Neural cell (in vitro differentiated cells): ENCODE data around the gene ALAS1. TPM values are rescaled to one million over a fixed set of nuclear protein-coding genes. Genes with fewer than 3 reads are reported as not detected.

ENCODE experiments used
- H2AFZ ChIP-seq: fragments of 200-600, 300-800 bp; sonication (generic), shearing (Covaris generic); 2 replicates; pipeline ENCODE4 v1.6.0; 2014; ENCODE audit warnings: low read depth, mild to moderate bottlenecking, antibody characterized with exemption, low read length, moderate library complexity
- H3F3A ChIP-seq: fragments of 200-600 bp; shearing (Covaris generic); 2 replicates; pipeline ENCODE4 v1.6.1; 2016; ENCODE audit warnings: mild to moderate bottlenecking, moderate library complexity, mixed read lengths, antibody characterized with exemption, low read length; ENCODE audit not compliant: insufficient read depth, poor library complexity, severe bottlenecking
- H3K27ac ChIP-seq: fragments of 200-600, 300-800 bp; sonication (generic), shearing (Covaris generic); 2 replicates; pipeline ENCODE4 v1.5.1; 2014; ENCODE audit warnings: mild to moderate bottlenecking, low read length, moderate library complexity
- H3K27me3 ChIP-seq: fragments of 300-800, 200-600 bp; sonication (generic), shearing (Covaris generic); 2 replicates; pipeline ENCODE4 v1.6.0; 2014; ENCODE audit warnings: mild to moderate bottlenecking, low read depth, low read length, moderate library complexity; ENCODE audit not compliant: insufficient read depth
- H3K36me3 ChIP-seq: fragments of 300-800, 200-600 bp; sonication (generic), shearing (Covaris generic); 2 replicates; pipeline ENCODE4 v1.5.1; 2014; ENCODE audit warnings: mild to moderate bottlenecking, antibody characterized with exemption, low read length, moderate library complexity; ENCODE audit not compliant: insufficient read depth
- H3K4me2 ChIP-seq: fragments of 300-800, 200-600 bp; sonication (generic), shearing (Covaris generic); 2 replicates; pipeline ENCODE4 v1.6.0; 2014; ENCODE audit warnings: mild to moderate bottlenecking, low read length
- H3K4me3 ChIP-seq: fragments of 300-800, 200-600 bp; sonication (generic), shearing (Covaris generic); 2 replicates; pipeline ENCODE4 v1.5.1; 2014; ENCODE audit warnings: mild to moderate bottlenecking, low read length, moderate library complexity
- H3K79me2 ChIP-seq: fragments of 200-600 bp; shearing (Covaris generic); replicated peaks from 2 replicates; pipeline ENCODE4 v1.6.0; 2014; ENCODE audit warnings: mild to moderate bottlenecking, low read length, moderate library complexity; ENCODE audit not compliant: insufficient read depth
- H3K9ac ChIP-seq: fragments of 300-800, 200-600 bp; sonication (generic), shearing (Covaris generic); 2 replicates; pipeline ENCODE4 v1.6.1; 2016; ENCODE audit warnings: mild to moderate bottlenecking, low read length, mixed read lengths
- H3K9me2 ChIP-seq: fragments of 200-600 bp; shearing (Covaris generic); 2 replicates; pipeline ENCODE4 v1.6.1; 2016; ENCODE audit warnings: mild to moderate bottlenecking, low read length, mixed read lengths; ENCODE audit not compliant: insufficient read depth
- H3K9me3 ChIP-seq: fragments of 200-600, 300-800 bp; sonication (generic), shearing (Covaris generic); 2 replicates; pipeline ENCODE4 v1.6.1; 2016; ENCODE audit warnings: mild to moderate bottlenecking, mixed run types, low read length, moderate library complexity, mixed read lengths
- H4K20me1 ChIP-seq: fragments of 200-600 bp; shearing (Covaris generic); 2 replicates; pipeline ENCODE4 v1.6.1; 2016; ENCODE audit warnings: mild to moderate bottlenecking, mixed run types; ENCODE audit not compliant: insufficient read depth
- CTCF ChIP-seq: fragments of 450-650 bp; IDR thresholded peaks from 2 replicates; pipeline ENCODE4 v1.5.1; 2014; ENCODE audit warnings: antibody characterized with exemption, mild to moderate bottlenecking, moderate library complexity; ENCODE audit not compliant: poor library complexity, severe bottlenecking
- EP300 ChIP-seq: fragments of 450-650 bp; conservative IDR thresholded peaks from 2 replicates; pipeline ENCODE4 v1.6.1; 2014; ENCODE audit warnings: antibody characterized with exemption, mild to moderate bottlenecking, moderate library complexity; ENCODE audit not compliant: poor library complexity, severe bottlenecking
- EZH2 ChIP-seq: fragments of 200-600, 300-800 bp; shearing (Covaris generic), sonication (generic); IDR thresholded peaks from 2 replicates; pipeline ENCODE4 v1.6.1; 2014; ENCODE audit warnings: antibody characterized with exemption, low read length, borderline replicate concordance, mild to moderate bottlenecking; ENCODE audit not compliant: insufficient read depth, poor library complexity, severe bottlenecking
- MXI1 ChIP-seq: fragments of 450-650 bp; conservative IDR thresholded peaks from 2 replicates; pipeline ENCODE4 v1.6.1; 2014; ENCODE audit warnings: antibody characterized with exemption, mild to moderate bottlenecking; ENCODE audit not compliant: poor library complexity, severe bottlenecking
- POLR2AphosphoS5 ChIP-seq: IDR thresholded peaks from 2 replicates; pipeline ENCODE4 v1.6.1; 2012
- RAD21 ChIP-seq: fragments of 450-650 bp; conservative IDR thresholded peaks from 2 replicates; pipeline ENCODE4 v1.6.1; 2014; ENCODE audit warnings: antibody characterized with exemption, mild to moderate bottlenecking, moderate library complexity
- SMC3 ChIP-seq: fragments of 450-650 bp; conservative IDR thresholded peaks from 2 replicates; pipeline ENCODE4 v1.6.1; 2014; ENCODE audit warnings: antibody characterized with exemption, mild to moderate bottlenecking, moderate library complexity; ENCODE audit not compliant: poor library complexity
- TAF1 ChIP-seq: IDR thresholded peaks from 2 replicates; pipeline ENCODE4 v1.6.1; 2012; ENCODE audit warnings: low read depth
- polyA plus RNA-seq: library from polyadenylated mRNA; depleted of rRNA; stranded (reverse); fragments of >200 nt; gene quantifications from 2 replicates; pipeline ENCODE4 v1.2.3, GENCODE V29; 2014
- TF ChIP-seq, protein P1 (sequence below): IDR thresholded peaks from 2 replicates; pipeline ENCODE4 v1.6.1; 2012; ENCODE audit warnings: borderline replicate concordance

The ALAS1 gene
- polyA plus RNA-seq, 1 donor from 2014 or later = 66.0 TPM

GRCh38 chr3:52256159-52256558 is 58.2 kb downstream of the ALAS1 start:
- Histone ChIP-seq H3K9ac (no peak overlapping the region), H3K9me3 (no peaks in the 10 kb centered on the region), H3K27me3 (no peaks in the 10 kb centered on the region), H3F3A (no peaks in the 10 kb centered on the region), H3K79me2 (peaks cover under 1% of the 10 kb centered on the region), H3K9me2 (no peaks in the 10 kb centered on the region), H3K4me3 (no peak overlapping the region), H4K20me1 (peaks cover 4% of the 10 kb centered on the region), H3K4me2 (no peak overlapping the region), H2AFZ (no peak overlapping the region), H3K27ac (no peak overlapping the region), H3K36me3 (no peaks in the 10 kb centered on the region)
- TF ChIP-seq, protein P1, sequence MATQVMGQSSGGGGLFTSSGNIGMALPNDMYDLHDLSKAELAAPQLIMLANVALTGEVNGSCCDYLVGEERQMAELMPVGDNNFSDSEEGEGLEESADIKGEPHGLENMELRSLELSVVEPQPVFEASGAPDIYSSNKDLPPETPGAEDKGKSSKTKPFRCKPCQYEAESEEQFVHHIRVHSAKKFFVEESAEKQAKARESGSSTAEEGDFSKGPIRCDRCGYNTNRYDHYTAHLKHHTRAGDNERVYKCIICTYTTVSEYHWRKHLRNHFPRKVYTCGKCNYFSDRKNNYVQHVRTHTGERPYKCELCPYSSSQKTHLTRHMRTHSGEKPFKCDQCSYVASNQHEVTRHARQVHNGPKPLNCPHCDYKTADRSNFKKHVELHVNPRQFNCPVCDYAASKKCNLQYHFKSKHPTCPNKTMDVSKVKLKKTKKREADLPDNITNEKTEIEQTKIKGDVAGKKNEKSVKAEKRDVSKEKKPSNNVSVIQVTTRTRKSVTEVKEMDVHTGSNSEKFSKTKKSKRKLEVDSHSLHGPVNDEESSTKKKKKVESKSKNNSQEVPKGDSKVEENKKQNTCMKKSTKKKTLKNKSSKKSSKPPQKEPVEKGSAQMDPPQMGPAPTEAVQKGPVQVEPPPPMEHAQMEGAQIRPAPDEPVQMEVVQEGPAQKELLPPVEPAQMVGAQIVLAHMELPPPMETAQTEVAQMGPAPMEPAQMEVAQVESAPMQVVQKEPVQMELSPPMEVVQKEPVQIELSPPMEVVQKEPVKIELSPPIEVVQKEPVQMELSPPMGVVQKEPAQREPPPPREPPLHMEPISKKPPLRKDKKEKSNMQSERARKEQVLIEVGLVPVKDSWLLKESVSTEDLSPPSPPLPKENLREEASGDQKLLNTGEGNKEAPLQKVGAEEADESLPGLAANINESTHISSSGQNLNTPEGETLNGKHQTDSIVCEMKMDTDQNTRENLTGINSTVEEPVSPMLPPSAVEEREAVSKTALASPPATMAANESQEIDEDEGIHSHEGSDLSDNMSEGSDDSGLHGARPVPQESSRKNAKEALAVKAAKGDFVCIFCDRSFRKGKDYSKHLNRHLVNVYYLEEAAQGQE = no peak
- TF ChIP-seq EZH2 (no peak), RAD21 (no peak), MXI1 (no peak), CTCF (no peak), SMC3 (no peak), EP300 (no peak), POLR2AphosphoS5 (no peak)

GRCh38 chr3:52256622-52257021 is 58.7 kb downstream of the ALAS1 start:
- no peak overlapping the region for H3K4me2 ChIP-seq
- H3K27ac ChIP-seq = no peak overlapping the region
- TF ChIP-seq TAF1 (no peak), EZH2 (no peak), SMC3 (no peak), EP300 (no peak), POLR2AphosphoS5 (no peak), CTCF (no peak), RAD21 (no peak)
- TF ChIP-seq, protein P1 = no peak
- H3K4me3 ChIP-seq = no peak overlapping the region
- H3K27me3 ChIP-seq = no peaks in the 10 kb centered on the region
- peaks cover 5% of the 10 kb centered on the region for H3K79me2 ChIP-seq
- peaks cover 4% of the 10 kb centered on the region for H4K20me1 ChIP-seq
- no peak overlapping the region for H3K9ac ChIP-seq
- no peaks in the 10 kb centered on the region for H3K9me2 ChIP-seq
- no peaks in the 10 kb centered on the region for H3F3A ChIP-seq
- no peaks in the 10 kb centered on the region for H3K9me3 ChIP-seq
- H2AFZ ChIP-seq = no peak overlapping the region
- no peaks in the 10 kb centered on the region for H3K36me3 ChIP-seq
